Measurements from ENCODE around the gene EDDM13. TPM values are rescaled to one million over a fixed set of nuclear protein-coding genes. Genes with fewer than 3 reads are reported as not detected.
"Not testable (repeated sequence)": the region's sequence is repeated elsewhere in the genome, so short reads cannot be mapped to it uniquely, and the experiment has no call there.

EDDM13 gene
- total RNA-seq, 1 experiment from 2014 or later, result not detected

- DNase-seq, result no peak
These were observed 40.5 kb downstream of the EDDM13 start for GRCh38 chr19:56312787-56313657.

GRCh38 chr19:56314018-56314380 is 41.5 kb downstream of the EDDM13 start:
- peaks cover 2% of the 10 kb centered on the region; the same call in 1 of the 2 replicates for H3K27me3 ChIP-seq
- H3K4me3 ChIP-seq, result peak overlapping the region; percentile 98
- peaks cover 15% of the 10 kb centered on the region for H3K36me3 ChIP-seq
- no peaks in the 10 kb centered on the region for H3K9me3 ChIP-seq
- DNase-seq, result no peak

More at GRCh38 chr19:56312787-56313657, 40.5 kb downstream of the EDDM13 start:
- no peak overlapping the region; the same call in 1 of the 2 replicates for H3K4me3 ChIP-seq
- H3K9me3 ChIP-seq, result no peaks in the 10 kb centered on the region
- no peaks in the 10 kb centered on the region for H3K27me3 ChIP-seq
- peaks cover 15% of the 10 kb centered on the region for H3K36me3 ChIP-seq

- Histone ChIP-seq H3K9me3 (no peaks in the 10 kb centered on the region), H3K27me3 (peaks cover 2% of the 10 kb centered on the region; the same call in 1 of the 2 replicates), H3K4me3 (peak within 1 kb of the TSS; percentile 98), H3K36me3 (peaks cover 15% of the 10 kb centered on the region)
- DNase-seq, result peak; percentile 97
These were observed 42.0 kb downstream of the EDDM13 start, which contains the start of gene ZSCAN5A for GRCh38 chr19:56314381-56315076. Gene ZSCAN5A (minus strand): TSS chr19:56314839. CDS start chr19:56225046, 89,793 bp downstream.

- H3K27me3 ChIP-seq, result peaks cover 2% of the 10 kb centered on the region
- DNase-seq, result peak; percentile 96
- H3K36me3 ChIP-seq, result peaks cover 15% of the 10 kb centered on the region
- H3K4me3 ChIP-seq, result peak overlapping the region; percentile 98
- H3K9me3 ChIP-seq, result no peaks in the 10 kb centered on the region
These were observed 42.7 kb downstream of the EDDM13 start for GRCh38 chr19:56315077-56315828.

- H3K4me3 ChIP-seq, result no peak overlapping the region
- DNase-seq, result no peak
- H3K9me3 ChIP-seq, result no peaks in the 10 kb centered on the region
- peaks cover 2% of the 10 kb centered on the region for H3K27me3 ChIP-seq
- peaks cover 13% of the 10 kb centered on the region for H3K36me3 ChIP-seq
These were observed 44.2 kb downstream of the EDDM13 start for GRCh38 chr19:56316728-56317127.

GRCh38 chr19:56317749-56318148 is 45.2 kb downstream of the EDDM13 start:
- Histone ChIP-seq H3K4me3 (no peak overlapping the region), H3K36me3 (peaks cover 3% of the 10 kb centered on the region), H3K9me3 (no peaks in the 10 kb centered on the region), H3K27me3 (peaks cover 2% of the 10 kb centered on the region)
- DNase-seq, result no peak

GRCh38 chr19:56319991-56320390 is 47.4 kb downstream of the EDDM13 start:
- peaks cover 2% of the 10 kb centered on the region for H3K27me3 ChIP-seq
- no peak for DNase-seq
- H3K36me3 ChIP-seq, result no peaks in the 10 kb centered on the region
- H3K4me3 ChIP-seq, result no peak overlapping the region
- no peaks in the 10 kb centered on the region for H3K9me3 ChIP-seq

GRCh38 chr19:56321254-56321988 is 48.9 kb downstream of the EDDM13 start:
- DNase-seq, result no peak
- Histone ChIP-seq H3K9me3 (no peaks in the 10 kb centered on the region), H3K27me3 (peaks cover 2% of the 10 kb centered on the region), H3K36me3 (no peaks in the 10 kb centered on the region), H3K4me3 (no peak overlapping the region)

GRCh38 chr19:56321989-56322440 is 49.5 kb downstream of the EDDM13 start:
- DNase-seq, result no peak
- Histone ChIP-seq H3K9me3 (no peaks in the 10 kb centered on the region), H3K27me3 (peaks cover 2% of the 10 kb centered on the region), H3K4me3 (no peak overlapping the region), H3K36me3 (no peaks in the 10 kb centered on the region)

- Histone ChIP-seq H3K27me3 (no peaks in the 10 kb centered on the region; the same call in none of the 2 replicates), H3K36me3 (no peaks in the 10 kb centered on the region), H3K4me3 (no peak overlapping the region), H3K9me3 (no peaks in the 10 kb centered on the region)
- DNase-seq, result no peak
These were observed 51.9 kb downstream of the EDDM13 start for GRCh38 chr19:56324436-56324835.

- Histone ChIP-seq H3K9me3 (peaks cover 2% of the 10 kb centered on the region; the same call in 1 of the 2 replicates), H3K36me3 (no peaks in the 10 kb centered on the region), H3K4me3 (no peak overlapping the region), H3K27me3 (no peaks in the 10 kb centered on the region)
- DNase-seq, result no peak
These were observed 60.1 kb downstream of the EDDM13 start for GRCh38 chr19:56332695-56333094.

GRCh38 chr19:56333506-56333905 is 61.0 kb downstream of the EDDM13 start:
- Histone ChIP-seq H3K4me3 (no peak overlapping the region), H3K9me3 (peaks cover 2% of the 10 kb centered on the region; the same call in 1 of the 2 replicates), H3K27me3 (no peaks in the 10 kb centered on the region), H3K36me3 (no peaks in the 10 kb centered on the region)
- peak; percentile 14 for DNase-seq

GRCh38 chr19:56335371-56335770 is 62.8 kb downstream of the EDDM13 start:
- not testable (repeated sequence) for DNase-seq

GRCh38 chr19:56337077-56337476 is 64.5 kb downstream of the EDDM13 start:
- H3K27me3 ChIP-seq, DNase-seq, H3K36me3 ChIP-seq, H3K4me3 ChIP-seq, H3K9me3 ChIP-seq: not testable (repeated sequence)

More at GRCh38 chr19:56335371-56335770, 62.8 kb downstream of the EDDM13 start:
- not testable (repeated sequence) for H3K9me3 ChIP-seq, H3K36me3 ChIP-seq, H3K27me3 ChIP-seq, H3K4me3 ChIP-seq

- not testable (repeated sequence) for DNase-seq, H3K4me3 ChIP-seq, H3K27me3 ChIP-seq, H3K9me3 ChIP-seq, H3K36me3 ChIP-seq
These were observed 66.5 kb downstream of the EDDM13 start for GRCh38 chr19:56339031-56339430.

- no peak for DNase-seq
- no peaks in the 10 kb centered on the region for H3K27me3 ChIP-seq
- no peak overlapping the region for H3K4me3 ChIP-seq
- H3K36me3 ChIP-seq, result no peaks in the 10 kb centered on the region
- peaks cover 12% of the 10 kb centered on the region for H3K9me3 ChIP-seq
These were observed 69.4 kb downstream of the EDDM13 start for GRCh38 chr19:56341948-56342347.
